K562 (cell line): ENCODE results near the gene CCSER1. TPM values are rescaled to one million over a fixed set of nuclear protein-coding genes. Genes with fewer than 3 reads are reported as not detected.

Source experiments
- BRD9 ChIP-seq: fragments of 450-650 bp; IDR thresholded peaks from 2 replicates; pipeline ENCODE4 v1.6.1; 2018; ENCODE audit warnings: low read depth; ENCODE audit not compliant: partially characterized antibody
- CBFA2T3 ChIP-seq: fragments of 450-650 bp; IDR thresholded peaks from 2 replicates; pipeline ENCODE4 v1.6.1; 2017
- CHD7 ChIP-seq: fragments of 200-600 bp; sonication (generic); IDR thresholded peaks from one replicate; pipeline ENCODE4 v1.6.1; 2012; ENCODE audit warnings: mild to moderate bottlenecking, low read depth, low read length, inconsistent platforms
- ELK1 ChIP-seq: sonication (generic); formaldehyde crosslinking; IDR thresholded peaks from 2 replicates; pipeline ENCODE4 v1.8.1; 2022; ENCODE audit warnings: missing genetic modification reagents
- GTF3C2 ChIP-seq: IDR thresholded peaks from 3 replicates; pipeline ENCODE4 v1.6.1; 2011; ENCODE audit warnings: borderline replicate concordance, mild to moderate bottlenecking, moderate library complexity; ENCODE audit not compliant: insufficient read length; ENCODE audit errors: extremely low read depth
- NBN ChIP-seq: fragments of 450-650 bp; IDR thresholded peaks from 2 replicates; pipeline ENCODE4 v1.6.1; 2016; ENCODE audit warnings: low read depth, mild to moderate bottlenecking
- NFE2L1 ChIP-seq: fragments of 450-650 bp; IDR thresholded peaks from 2 replicates; pipeline ENCODE4 v1.6.1; 2016; ENCODE audit warnings: missing genetic modification characterization, low read depth, mild to moderate bottlenecking, missing compliant biosample characterization, moderate library complexity, borderline replicate concordance
- TCF15 ChIP-seq: fragments of 250-450 bp; sonication (Bioruptor Pico); IDR thresholded peaks from 2 replicates; pipeline ENCODE4 v1.8.0; 2022; ENCODE audit warnings: moderate library complexity, mild to moderate bottlenecking, inconsistent platforms
- ZBTB1 ChIP-seq: sonication (generic); formaldehyde crosslinking; IDR thresholded peaks from 2 replicates; pipeline ENCODE4 v1.8.1; 2023; ENCODE audit warnings: missing genetic modification reagents, low read depth, mild to moderate bottlenecking, borderline replicate concordance
- ZBTB26 ChIP-seq: fragments of 450-650 bp; formaldehyde crosslinking; IDR thresholded peaks from 2 replicates; pipeline ENCODE4 v1.4.0; 2022; ENCODE audit warnings: missing genetic modification characterization
- polyA plus RNA-seq, 8 experiments: library from polyadenylated mRNA; depleted of rRNA in 4 of 8; stranded (reverse) in 5 of 8; unstranded in 3 of 8; fragments of >200 nt; fragmentation: Nextera tagmentation in 2 of 8; fragmentation: Illumina TruSeq in 1 of 8; extraction: Ambion mirVana in 2 of 8; extraction: Trizol in 1 of 8; gene quantifications; 2 replicates each; pipeline versions ENCODE4 v1.2.1 to v1.2.3, GENCODE V29; 2011 to 2014; ENCODE audit warnings: inconsistent platforms in 1 of 8, missing spikeins in 1 of 8
- total RNA-seq, 7 experiments: library from RNA; depleted of rRNA in 6 of 7; stranded (reverse); fragments of >200 nt in 6 of 7; fragmentation: Illumina TruSeq in 2 of 7; extraction: Trizol in 2 of 7; gene quantifications; 2 replicates each; pipeline versions ENCODE4 v1.2.1 to v1.2.3, GENCODE V29; 2011 to 2021; ENCODE audit warnings: low replicate concordance in 1 of 7

The CCSER1 gene
- total and polyA plus RNA-seq, 9 of the 15 experiments (the other 6 are each of a cell fraction or from before 2014, with no cell fraction given), result not detected

- no peak for TF ChIP-seq CHD7
- TF ChIP-seq ZBTB1, result no peak
- TF ChIP-seq TCF15 (CRISPR knock-in tag), result no peak
- TF ChIP-seq NFE2L1 (tag), result no peak
- no peak for TF ChIP-seq BRD9
- no peak for TF ChIP-seq GTF3C2
- TF ChIP-seq NBN, result no peak
- no peak for TF ChIP-seq ELK1 (CRISPR knock-in tag)
- TF ChIP-seq ZBTB26 (CRISPR knock-in tag), result no peak
- TF ChIP-seq CBFA2T3, result no peak
Observed at GRCh38 chr4:90190525-90190924, 63.3 kb downstream of the CCSER1 start (continued).
